Daoy (cell line): ENCODE results near the gene RHOC. TPM values are rescaled to one million over a fixed set of nuclear protein-coding genes. Genes with fewer than 3 reads are reported as not detected.
A peak's percentile ranks its signal among the peaks of the same experiment; 100 is the strongest.

Experiments
- DNase-seq: peaks from one replicate; pipeline ENCODE4 v3.0.0-alpha.2; 2015; ENCODE audit warnings: low read depth
- total RNA-seq: library from RNA; depleted of rRNA; stranded (reverse); fragments of >200 nt; shearing (Covaris generic); gene quantifications from 2 replicates; pipeline ENCODE4 v1.2.3, GENCODE V29; 2014

The RHOC gene
- total RNA-seq, 1 experiment from 2014 or later = 443 TPM

- no peak for DNase-seq
Observed at GRCh38 chr1:112702067-112702395, 4.9 kb downstream of the RHOC start.

GRCh38 chr1:112701227-112702066 is 5.5 kb downstream of the RHOC start:
- peak; percentile 43 for DNase-seq

DNA sequence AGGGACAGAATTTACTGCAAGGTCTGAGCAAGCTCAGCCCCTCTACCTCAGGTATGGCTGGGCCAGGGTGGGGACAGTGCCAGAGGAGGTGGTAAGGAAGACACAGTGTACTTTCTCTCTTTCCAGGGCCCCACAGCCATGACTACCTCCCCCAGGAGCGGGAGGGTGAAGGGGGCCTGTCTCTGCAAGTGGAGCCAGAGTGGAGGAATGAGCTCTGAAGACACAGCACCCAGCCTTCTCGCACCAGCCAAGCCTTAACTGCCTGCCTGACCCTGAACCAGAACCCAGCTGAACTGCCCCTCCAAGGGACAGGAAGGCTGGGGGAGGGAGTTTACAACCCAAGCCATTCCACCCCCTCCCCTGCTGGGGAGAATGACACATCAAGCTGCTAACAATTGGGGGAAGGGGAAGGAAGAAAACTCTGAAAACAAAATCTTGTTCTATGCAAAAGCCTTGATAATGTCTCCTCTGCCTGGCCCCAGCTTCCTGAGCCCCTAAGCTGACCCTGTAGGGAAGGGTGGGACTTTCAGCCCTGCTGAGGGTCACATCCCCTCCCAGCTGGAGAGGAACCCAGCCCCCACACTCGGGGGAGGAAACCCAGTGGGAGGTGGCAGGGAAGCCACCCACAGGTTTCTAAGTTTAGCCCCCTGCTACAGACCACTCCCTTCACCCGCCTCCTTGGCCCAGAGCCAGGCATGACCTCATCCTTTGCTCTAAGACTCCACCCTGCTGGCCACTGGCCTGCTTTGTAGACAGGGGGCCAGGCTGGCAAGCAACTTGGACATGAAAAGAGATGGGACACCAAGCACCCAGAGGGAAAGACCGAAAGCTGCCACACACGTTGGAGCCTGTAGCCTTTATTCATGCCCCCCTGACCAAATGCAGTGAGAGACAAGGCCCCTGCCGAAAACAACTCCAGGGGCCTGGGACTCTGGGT is 6.4 kb downstream of the RHOC start:
- peak; percentile 99 for DNase-seq

DNA sequence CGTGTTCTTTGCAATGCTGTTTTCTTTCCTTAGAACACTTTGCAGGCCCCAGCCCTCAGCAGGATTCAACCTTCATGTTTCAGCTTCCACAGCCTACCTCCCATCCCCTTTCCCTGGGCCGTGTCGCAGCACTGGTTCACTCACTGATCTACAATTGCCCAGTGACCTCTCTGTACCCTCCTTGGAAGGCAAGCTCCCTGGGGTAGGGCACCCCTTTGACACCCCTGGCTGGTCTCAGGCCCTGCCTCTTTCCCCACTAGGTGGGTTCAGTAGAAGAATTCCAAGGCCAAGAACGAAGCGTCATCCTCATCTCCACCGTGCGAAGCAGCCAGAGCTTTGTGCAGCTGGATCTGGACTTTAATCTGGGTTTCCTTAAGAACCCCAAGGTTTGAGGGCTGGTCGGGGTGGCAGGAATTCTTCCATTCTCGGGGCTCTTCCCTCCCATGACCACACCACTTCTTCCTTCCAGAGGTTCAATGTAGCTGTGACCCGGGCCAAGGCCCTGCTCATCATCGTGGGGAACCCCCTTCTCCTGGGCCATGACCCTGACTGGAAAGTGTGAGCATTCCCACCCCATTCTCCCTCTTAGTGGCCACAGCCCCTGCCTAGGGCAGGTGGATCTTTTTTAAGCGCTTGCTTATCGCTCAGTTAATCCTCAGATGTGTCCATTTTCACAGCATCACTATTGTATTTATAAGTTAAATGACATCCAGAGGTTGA is 7.3 kb downstream of the RHOC start:
- DNase-seq = no peak

DNA sequence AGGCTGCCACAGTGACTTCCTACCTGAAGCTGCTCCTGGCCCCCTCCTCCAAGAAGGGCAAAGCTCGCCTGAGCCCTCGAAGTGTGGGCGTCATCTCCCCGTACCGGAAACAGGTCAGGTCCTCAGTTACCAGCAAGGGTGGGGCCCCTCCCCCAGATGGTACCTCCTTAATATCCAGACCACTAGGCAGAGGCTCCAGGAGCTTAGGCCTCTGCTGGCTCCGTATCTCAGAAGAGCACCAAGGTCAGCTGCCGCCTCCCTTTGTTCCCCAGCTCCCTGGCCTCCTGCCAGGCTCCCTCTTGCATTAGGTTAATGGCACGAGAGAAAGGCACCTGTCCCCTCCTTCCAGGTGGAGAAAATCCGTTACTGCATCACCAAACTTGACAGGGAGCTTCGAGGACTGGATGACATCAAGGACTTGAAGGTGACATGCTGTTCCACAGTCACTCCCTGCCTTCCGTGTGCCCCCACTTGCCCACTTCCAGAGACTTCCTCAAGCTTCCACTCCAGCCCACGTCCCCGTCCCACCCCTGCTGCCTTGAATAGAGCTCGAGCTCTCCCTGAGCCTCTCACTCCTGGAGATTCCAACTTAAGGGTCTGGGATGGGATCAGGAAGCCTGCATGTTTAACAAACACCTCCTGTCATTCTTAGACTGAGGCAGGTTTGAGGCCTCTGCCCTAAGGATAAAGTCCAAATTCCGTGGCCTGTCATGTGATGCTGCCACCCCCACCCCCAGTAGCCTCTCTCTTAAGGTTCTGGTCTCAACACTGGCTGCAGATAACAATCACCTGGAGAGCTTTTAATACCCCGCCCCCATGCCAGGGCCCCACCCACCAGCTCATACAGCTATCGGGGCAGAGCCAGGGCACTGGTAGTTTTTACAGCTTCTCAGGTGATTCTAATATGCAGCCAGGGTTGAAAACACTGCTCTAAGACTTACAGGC is 8.3 kb downstream of the RHOC start:
- no peak for DNase-seq

DNA sequence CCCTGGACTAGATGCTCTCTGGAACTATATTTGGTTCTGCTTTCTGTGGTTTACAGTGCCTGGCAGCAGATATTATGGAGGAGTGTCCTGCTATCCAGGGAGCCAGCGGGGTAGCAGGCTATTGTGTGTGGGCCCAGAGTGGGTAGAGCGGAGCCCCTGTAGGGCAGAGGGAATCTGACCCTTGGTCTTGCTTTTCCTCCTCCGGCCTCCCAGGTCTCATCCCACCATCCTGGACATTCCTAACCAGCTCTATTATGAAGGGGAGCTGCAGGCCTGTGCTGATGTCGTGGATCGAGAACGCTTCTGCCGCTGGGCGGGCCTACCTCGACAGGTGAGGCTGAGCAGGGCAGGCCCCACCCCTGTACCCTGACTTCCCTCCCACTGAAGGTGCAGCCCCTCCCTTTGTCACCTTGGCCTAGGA is 9.1 kb downstream of the RHOC start:
- no peak for DNase-seq

GRCh38 chr1:112696578-112697314 is 10.2 kb downstream of the RHOC start:
- no peak for DNase-seq

DNA sequence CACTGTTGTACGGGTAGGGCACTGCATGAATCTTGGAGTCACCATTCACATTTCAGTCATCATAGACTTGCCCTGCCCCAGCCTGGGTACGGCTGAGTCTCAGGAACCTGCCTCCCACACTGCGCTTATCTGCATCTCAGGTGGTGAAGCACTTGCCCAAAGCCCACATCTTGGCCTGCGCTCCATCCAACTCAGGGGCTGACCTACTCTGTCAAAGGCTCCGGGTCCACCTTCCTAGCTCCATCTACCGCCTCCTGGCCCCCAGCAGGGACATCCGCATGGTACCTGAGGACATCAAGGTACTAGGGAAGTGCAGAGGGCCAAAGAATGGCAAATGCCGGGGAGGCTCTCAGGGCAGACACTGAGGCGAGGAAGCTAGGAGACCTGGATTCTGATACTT is 11.7 kb downstream of the RHOC start:
- no peak for DNase-seq

- no peak for DNase-seq
Observed at GRCh38 chr1:112694363-112694929, 12.5 kb downstream of the RHOC start.

- DNase-seq = no peak
Observed at GRCh38 chr1:112693821-112694220, 13.1 kb downstream of the RHOC start.

- DNase-seq = no peak
Observed at GRCh38 chr1:112692681-112693080, 14.2 kb downstream of the RHOC start.

DNA sequence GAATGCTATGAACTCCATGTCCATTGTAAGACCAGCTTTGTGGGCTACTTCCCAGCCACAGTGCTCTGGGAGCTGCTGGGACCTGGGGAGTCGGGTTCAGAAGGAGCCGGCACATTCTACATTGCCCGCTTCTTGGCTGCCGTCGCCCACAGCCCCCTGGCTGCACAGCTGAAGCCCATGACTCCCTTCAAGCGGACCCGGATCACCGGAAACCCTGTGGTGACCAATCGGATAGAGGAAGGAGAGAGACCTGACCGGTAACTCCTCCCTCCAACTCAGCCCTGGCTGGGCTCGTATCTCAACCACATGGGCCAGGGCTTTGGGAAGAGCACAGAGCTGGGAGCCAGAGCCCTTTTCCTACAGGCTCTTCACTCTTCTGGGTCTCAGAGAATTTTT is 17.1 kb downstream of the RHOC start:
- DNase-seq = no peak

- DNase-seq = no peak
Observed at GRCh38 chr1:112689196-112689841, 17.6 kb downstream of the RHOC start.

GRCh38 chr1:112688781-112689193 is 18.1 kb downstream of the RHOC start:
- DNase-seq = no peak

DNA sequence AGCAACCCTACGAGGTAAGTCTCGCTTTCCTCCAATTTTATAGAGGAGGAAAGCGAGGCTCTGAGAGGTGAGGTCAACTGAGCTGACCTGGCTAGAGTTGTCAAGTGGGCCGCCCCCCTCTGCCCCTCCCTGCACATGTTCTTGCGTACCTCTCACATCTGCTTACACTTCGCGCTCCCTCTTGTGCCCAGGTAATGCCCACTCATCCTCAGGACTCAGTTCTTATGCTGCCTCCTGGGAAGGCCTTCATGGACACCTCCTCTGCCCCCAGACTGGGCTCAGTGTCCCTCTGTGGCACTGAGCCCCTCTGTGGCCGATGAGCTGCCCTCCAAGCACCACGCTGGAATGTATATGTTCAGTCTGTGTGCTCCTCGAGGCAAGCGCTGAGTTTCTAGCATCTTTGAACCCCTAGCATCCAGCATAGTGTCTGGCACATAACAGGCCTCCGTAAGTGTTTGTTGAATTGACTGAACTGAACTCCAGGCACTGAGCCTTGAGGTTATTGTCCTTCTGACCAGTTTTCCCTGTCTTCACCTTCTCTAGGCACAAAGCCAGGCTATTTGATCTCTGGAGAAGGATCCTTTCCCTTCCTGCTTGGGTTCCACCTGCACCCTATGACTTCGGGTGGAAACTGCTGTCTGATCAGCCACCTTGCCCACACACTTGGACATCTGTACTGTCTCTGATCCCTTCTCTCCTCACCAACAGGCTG is 19.0 kb downstream of the RHOC start:
- DNase-seq = no peak

GRCh38 chr1:112687361-112687760 is 19.6 kb downstream of the RHOC start:
- DNase-seq = no peak

DNA sequence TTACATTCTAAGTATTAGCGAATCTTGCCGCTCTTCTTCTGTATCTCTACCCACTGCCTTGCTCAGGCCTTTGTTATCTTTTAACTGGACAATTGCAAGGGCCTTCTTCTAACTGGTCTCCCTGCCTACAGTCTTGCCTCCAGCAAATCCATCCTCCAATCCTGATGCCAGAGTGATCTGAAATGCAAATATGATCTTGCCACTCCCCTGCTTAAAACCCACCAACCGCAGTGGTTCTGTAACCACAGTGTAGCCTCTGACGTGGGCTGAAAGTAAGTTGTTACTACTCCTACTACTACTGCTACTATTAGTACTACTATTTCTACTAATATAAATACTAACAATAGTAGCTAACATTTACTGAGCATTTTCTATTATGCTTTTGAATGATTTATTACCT is 20.1 kb downstream of the RHOC start:
- no peak for DNase-seq

DNA sequence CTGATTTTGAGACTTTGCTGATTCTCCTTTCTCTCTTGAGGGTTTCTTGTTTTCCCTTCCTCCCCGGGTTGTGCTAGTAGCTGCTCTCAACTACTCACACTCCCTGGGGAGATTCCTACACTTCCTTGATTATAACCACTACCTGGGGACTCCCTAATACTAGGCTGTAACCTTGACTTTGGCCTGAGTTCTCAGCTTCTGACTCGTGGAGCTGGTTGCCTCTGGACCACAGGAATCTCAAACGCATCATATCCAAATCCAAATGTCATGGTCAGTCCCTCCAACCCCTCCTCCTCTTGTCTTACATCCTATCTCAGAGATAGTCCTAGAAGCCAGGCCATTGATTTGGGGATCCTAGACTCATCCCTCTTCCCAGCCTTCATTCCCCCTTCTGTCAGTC is 20.5 kb downstream of the RHOC start:
- DNase-seq = no peak

- no peak for DNase-seq
Observed at GRCh38 chr1:112685913-112686312, 21.0 kb downstream of the RHOC start.
